ENCODE data around the gene SOSTDC1. TPM values are rescaled to one million over a fixed set of nuclear protein-coding genes. Genes with fewer than 3 reads are reported as not detected.

SOSTDC1 gene
- polyA plus RNA-seq, 1 of the 3 experiments (the other 2 are of a cell fraction), result 0.13 TPM

DNA sequence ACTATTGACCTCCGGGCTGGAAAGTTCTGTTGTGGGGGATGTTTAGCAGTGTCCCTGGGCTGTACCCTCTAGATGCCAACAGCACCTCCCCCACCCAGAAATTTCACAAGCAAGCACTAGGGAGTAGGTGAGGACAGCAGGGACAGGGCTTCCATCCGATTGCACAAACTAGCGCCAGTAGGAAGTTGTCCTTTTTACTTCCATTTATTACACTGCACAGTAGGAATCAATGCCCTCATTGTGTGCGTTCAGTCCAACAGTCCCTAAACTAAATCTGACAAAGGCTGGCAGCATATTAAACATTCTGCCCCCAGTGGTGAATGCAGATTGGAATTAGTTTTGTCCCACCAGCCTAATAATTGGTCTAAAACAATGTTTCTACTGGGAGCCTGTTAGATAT, 6.4 kb upstream of the SOSTDC1 start:
- Histone ChIP-seq H3K27me3 (ENCODE audit: insufficient read depth) (peaks cover 29% of the 10 kb centered on the region; the same call in 1 of the 2 replicates), H3K4me1 (ENCODE audit: control insufficient read depth in 1 of 2, insufficient read depth in 2 of 2, low read depth in 1 of 2, low read length in 1 of 2) (no peaks in the 10 kb centered on the region), H3K27ac (ENCODE audit: low read depth in 2 of 2, low read length in 1 of 2) (no peak overlapping the region), H3K9me3 (no peaks in the 10 kb centered on the region), H2AFZ (ENCODE audit: low read depth) (no peak overlapping the region), H3F3A (replicated peaks; ENCODE audit: insufficient read depth) (no peaks in the 10 kb centered on the region), H3K9me2 (no peaks in the 10 kb centered on the region), H3K36me3 (replicated peaks in 1 of 2; ENCODE audit: control insufficient read depth in 1 of 2, insufficient read depth in 2 of 2, low read length in 1 of 2) (no peaks in the 10 kb centered on the region), H3K9ac (no peak overlapping the region), H4K20me1 (ENCODE audit: insufficient read depth) (no peaks in the 10 kb centered on the region), H3K79me2 (ENCODE audit: insufficient read depth) (no peaks in the 10 kb centered on the region), H3K4me3 (ENCODE audit: low read depth in 2 of 2, low read length in 1 of 2) (no peak overlapping the region), H3K4me2 (no peak overlapping the region)
- POLR2A ChIA-PET, result no interaction called here
- DNase-seq, result no peak
- TF ChIP-seq CTCF (IDR thresholded peaks at IDR 0.05), result 0 out of 2 replicates have a peak, but pooled peaks have one; percentile 12
- TF ChIP-seq SMC3 (IDR thresholded peaks at IDR 0.05; ENCODE audit: low read depth, low read length), result no peak
- 47% methylated on average over 4 of the region's 4 CpGs for WGBS (ENCODE audit: low lambda C conversion rate)
- CTCF ChIA-PET, result no interaction called here

GRCh38 chr7:16463949-16464715, 1.4 kb downstream of the SOSTDC1 start:
- 7% methylated on average over 10 of the region's 10 CpGs for WGBS (ENCODE audit: low lambda C conversion rate)
- Histone ChIP-seq H3K9me2 (no peaks in the 10 kb centered on the region), H2AFZ (ENCODE audit: low read depth) (no peak overlapping the region), H3K9ac (no peak overlapping the region), H3F3A (replicated peaks; ENCODE audit: insufficient read depth) (no peaks in the 10 kb centered on the region), H3K27ac (ENCODE audit: low read depth in 2 of 2, low read length in 1 of 2) (no peak overlapping the region; a peak in 1 of 4 replicates), H3K36me3 (replicated peaks in 1 of 2; ENCODE audit: control insufficient read depth in 1 of 2, insufficient read depth in 2 of 2, low read length in 1 of 2) (no peaks in the 10 kb centered on the region), H3K27me3 (ENCODE audit: insufficient read depth) (peaks cover 35% of the 10 kb centered on the region), H3K4me3 (ENCODE audit: low read depth in 2 of 2, low read length in 1 of 2) (peak overlapping the region in 1 of 2 experiments; percentile 17; a peak in 1 of 4 replicates), H3K4me1 (ENCODE audit: control insufficient read depth in 1 of 2, insufficient read depth in 2 of 2, low read depth in 1 of 2, low read length in 1 of 2) (peaks cover 0 to 9% of the 10 kb centered on the region in 2 experiments; a peak in 2 of 4 replicates), H3K9me3 (no peaks in the 10 kb centered on the region), H3K79me2 (ENCODE audit: insufficient read depth) (no peaks in the 10 kb centered on the region), H3K4me2 (no peak overlapping the region), H4K20me1 (ENCODE audit: insufficient read depth) (no peaks in the 10 kb centered on the region)
- POLR2A ChIA-PET, result no interaction called here
- no peak for DNase-seq
- TF ChIP-seq, protein P1, sequence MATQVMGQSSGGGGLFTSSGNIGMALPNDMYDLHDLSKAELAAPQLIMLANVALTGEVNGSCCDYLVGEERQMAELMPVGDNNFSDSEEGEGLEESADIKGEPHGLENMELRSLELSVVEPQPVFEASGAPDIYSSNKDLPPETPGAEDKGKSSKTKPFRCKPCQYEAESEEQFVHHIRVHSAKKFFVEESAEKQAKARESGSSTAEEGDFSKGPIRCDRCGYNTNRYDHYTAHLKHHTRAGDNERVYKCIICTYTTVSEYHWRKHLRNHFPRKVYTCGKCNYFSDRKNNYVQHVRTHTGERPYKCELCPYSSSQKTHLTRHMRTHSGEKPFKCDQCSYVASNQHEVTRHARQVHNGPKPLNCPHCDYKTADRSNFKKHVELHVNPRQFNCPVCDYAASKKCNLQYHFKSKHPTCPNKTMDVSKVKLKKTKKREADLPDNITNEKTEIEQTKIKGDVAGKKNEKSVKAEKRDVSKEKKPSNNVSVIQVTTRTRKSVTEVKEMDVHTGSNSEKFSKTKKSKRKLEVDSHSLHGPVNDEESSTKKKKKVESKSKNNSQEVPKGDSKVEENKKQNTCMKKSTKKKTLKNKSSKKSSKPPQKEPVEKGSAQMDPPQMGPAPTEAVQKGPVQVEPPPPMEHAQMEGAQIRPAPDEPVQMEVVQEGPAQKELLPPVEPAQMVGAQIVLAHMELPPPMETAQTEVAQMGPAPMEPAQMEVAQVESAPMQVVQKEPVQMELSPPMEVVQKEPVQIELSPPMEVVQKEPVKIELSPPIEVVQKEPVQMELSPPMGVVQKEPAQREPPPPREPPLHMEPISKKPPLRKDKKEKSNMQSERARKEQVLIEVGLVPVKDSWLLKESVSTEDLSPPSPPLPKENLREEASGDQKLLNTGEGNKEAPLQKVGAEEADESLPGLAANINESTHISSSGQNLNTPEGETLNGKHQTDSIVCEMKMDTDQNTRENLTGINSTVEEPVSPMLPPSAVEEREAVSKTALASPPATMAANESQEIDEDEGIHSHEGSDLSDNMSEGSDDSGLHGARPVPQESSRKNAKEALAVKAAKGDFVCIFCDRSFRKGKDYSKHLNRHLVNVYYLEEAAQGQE (IDR thresholded peaks at IDR 0.05; ENCODE audit: low read depth, low read length), result no peak
- no peak for TF ChIP-seq CTCF (IDR thresholded peaks at IDR 0.05)
- no peak for TF ChIP-seq RXRA (IDR thresholded peaks at IDR 0.05; ENCODE audit: borderline replicate concordance, low read depth)
- no peak for TF ChIP-seq FOSL2 (IDR thresholded peaks at IDR 0.05; ENCODE audit: borderline replicate concordance, low read depth)
- no peak for TF ChIP-seq SMC3 (IDR thresholded peaks at IDR 0.05; ENCODE audit: low read depth, low read length)
- no peak for TF ChIP-seq FOXM1 (IDR thresholded peaks at IDR 0.05; ENCODE audit: low read depth)
- TF ChIP-seq YY1 (IDR thresholded peaks at IDR 0.05; ENCODE audit: low read depth), result no peak
- TF ChIP-seq IRF3 (IDR thresholded peaks at IDR 0.05; ENCODE audit: low read depth, low read length), result no peak
- no peak for TF ChIP-seq POLR2AphosphoS5 (IDR thresholded peaks at IDR 0.05; ENCODE audit: low read depth, low read length)
- TF ChIP-seq GABPA (IDR thresholded peaks at IDR 0.05; ENCODE audit: low read depth), result no peak
- TF ChIP-seq MEF2A (IDR thresholded peaks at IDR 0.05; ENCODE audit: borderline replicate concordance, low read depth), result no peak
- TF ChIP-seq, protein P2, sequence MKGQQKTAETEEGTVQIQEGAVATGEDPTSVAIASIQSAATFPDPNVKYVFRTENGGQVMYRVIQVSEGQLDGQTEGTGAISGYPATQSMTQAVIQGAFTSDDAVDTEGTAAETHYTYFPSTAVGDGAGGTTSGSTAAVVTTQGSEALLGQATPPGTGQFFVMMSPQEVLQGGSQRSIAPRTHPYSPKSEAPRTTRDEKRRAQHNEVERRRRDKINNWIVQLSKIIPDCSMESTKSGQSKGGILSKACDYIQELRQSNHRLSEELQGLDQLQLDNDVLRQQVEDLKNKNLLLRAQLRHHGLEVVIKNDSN (IDR thresholded peaks at IDR 0.05; ENCODE audit: borderline replicate concordance, low read depth), result no peak
- TF ChIP-seq, protein P3, sequence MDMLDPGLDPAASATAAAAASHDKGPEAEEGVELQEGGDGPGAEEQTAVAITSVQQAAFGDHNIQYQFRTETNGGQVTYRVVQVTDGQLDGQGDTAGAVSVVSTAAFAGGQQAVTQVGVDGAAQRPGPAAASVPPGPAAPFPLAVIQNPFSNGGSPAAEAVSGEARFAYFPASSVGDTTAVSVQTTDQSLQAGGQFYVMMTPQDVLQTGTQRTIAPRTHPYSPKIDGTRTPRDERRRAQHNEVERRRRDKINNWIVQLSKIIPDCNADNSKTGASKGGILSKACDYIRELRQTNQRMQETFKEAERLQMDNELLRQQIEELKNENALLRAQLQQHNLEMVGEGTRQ (IDR thresholded peaks at IDR 0.05; ENCODE audit: borderline replicate concordance, low read depth, low read length), result no peak
- TF ChIP-seq CHD2 (IDR thresholded peaks at IDR 0.05; ENCODE audit: low read length, partially characterized antibody), result no peak
- CTCF ChIA-PET, result interaction anchor here (1.4 to 2.8 kb wide), 3 partner anchors 32 to 101 kb away, joined by 4 to 9 read pairs (median 5); no protein-coding TSS in a partner anchor

Data from SK-N-SH (cell line).